ENCODE results near the gene PLEKHG7.
"Not testable (repeated sequence)": the region's sequence is repeated elsewhere in the genome, so short reads cannot be mapped to it uniquely, and the experiment has no call there.

Gene PLEKHG7

GRCh38 chr12:92747151-92747550 lies 44.4 kb downstream of the PLEKHG7 start:
- TF ChIP-seq ZNF8 (CRISPR knock-in tag; IDR thresholded peaks at IDR 0.05) (no peak), RARB (CRISPR knock-in tag; IDR thresholded peaks at IDR 0.05) (no peak), BACH2 (CRISPR knock-in tag; IDR thresholded peaks at IDR 0.05; ENCODE audit: borderline replicate concordance) (no peak), PATZ1 (CRISPR knock-in tag; IDR thresholded peaks at IDR 0.05; ENCODE audit: borderline replicate concordance) (no peak), CREB5 (CRISPR knock-in tag; IDR thresholded peaks at IDR 0.05; ENCODE audit: low read depth) (no peak)
- peak; percentile 28; the same call in 2 of the 3 replicates for ATAC-seq

- ATAC-seq = not testable (repeated sequence)
Measured at GRCh38 chr12:92749691-92750090, 46.9 kb downstream of the PLEKHG7 start.

GRCh38 chr12:92753976-92754885 lies 51.4 kb downstream of the PLEKHG7 start:
- TF ChIP-seq ESRRG (CRISPR knock-in tag; IDR thresholded peaks at IDR 0.05) (no peak), BACH2 (CRISPR knock-in tag; IDR thresholded peaks at IDR 0.05; ENCODE audit: borderline replicate concordance) (no peak), CSRNP3 (CRISPR knock-in tag; IDR thresholded peaks at IDR 0.05) (no peak), PPARA (CRISPR knock-in tag; IDR thresholded peaks at IDR 0.05; ENCODE audit: borderline replicate concordance) (no peak)
- ATAC-seq = no peak

- no peak for ATAC-seq
- TF ChIP-seq ZC3H10 (CRISPR knock-in tag; IDR thresholded peaks at IDR 0.05) (no peak), PATZ1 (CRISPR knock-in tag; IDR thresholded peaks at IDR 0.05; ENCODE audit: borderline replicate concordance) (no peak), TSHZ2 (CRISPR knock-in tag; IDR thresholded peaks at IDR 0.05) (no peak), ARNTL (CRISPR knock-in tag; IDR thresholded peaks at IDR 0.05; ENCODE audit: borderline replicate concordance, low read depth) (no peak), ISL1 (CRISPR knock-in tag; IDR thresholded peaks at IDR 0.05) (no peak), TOX (CRISPR knock-in tag; IDR thresholded peaks at IDR 0.05; ENCODE audit: borderline replicate concordance) (no peak), ZFP30 (CRISPR knock-in tag; IDR thresholded peaks at IDR 0.05) (no peak), POU6F1 (CRISPR knock-in tag; IDR thresholded peaks at IDR 0.05; ENCODE audit: borderline replicate concordance, low read depth) (no peak), PPARA (CRISPR knock-in tag; IDR thresholded peaks at IDR 0.05; ENCODE audit: borderline replicate concordance) (no peak), OSR1 (CRISPR knock-in tag; IDR thresholded peaks at IDR 0.05) (no peak), GLIS3 (CRISPR knock-in tag; IDR thresholded peaks at IDR 0.05) (no peak), RARB (CRISPR knock-in tag; IDR thresholded peaks at IDR 0.05) (no peak), ZNF565 (CRISPR knock-in tag; conservative IDR thresholded peaks at IDR 0.05; ENCODE audit: low read depth) (no peak), ZFP3 (CRISPR knock-in tag; IDR thresholded peaks at IDR 0.05) (no peak), CSDC2 (CRISPR knock-in tag; IDR thresholded peaks at IDR 0.05) (no peak), CSRNP3 (CRISPR knock-in tag; IDR thresholded peaks at IDR 0.05) (no peak), ZNF70 (CRISPR knock-in tag; IDR thresholded peaks at IDR 0.05) (no peak), ESRRG (CRISPR knock-in tag; IDR thresholded peaks at IDR 0.05) (no peak), SNAI2 (CRISPR knock-in tag; IDR thresholded peaks at IDR 0.05) (no peak)
Measured at GRCh38 chr12:92756898-92757596, 54.3 kb downstream of the PLEKHG7 start.
